ENCODE data around the gene IFI16. TPM values are rescaled to one million over a fixed set of nuclear protein-coding genes. Genes with fewer than 3 reads are reported as not detected.

The IFI16 gene
- total and polyA plus RNA-seq, 5 donors: 29.5 to 43.1 (median 34.1) TPM

- intact Hi-C loops (cut with DNase I): no loop called here
- no peak overlapping the region for H3K4me3 ChIP-seq (ENCODE audit: low read length)
- no peaks in the 10 kb centered on the region for H3K4me1 ChIP-seq (ENCODE audit: control insufficient read depth, insufficient read depth, low read length)
- DNase-seq: no peak
- H3K27me3 ChIP-seq (ENCODE audit: control insufficient read depth, insufficient read depth): no peaks in the 10 kb centered on the region
- WGBS: 29% methylated on average over 1 of the region's 1 CpG
- no peaks in the 10 kb centered on the region for H3K9me3 ChIP-seq (ENCODE audit: control insufficient read depth, low read length)
- no peak overlapping the region for H3K27ac ChIP-seq (ENCODE audit: low read length)
- no peak for ATAC-seq
Observed at GRCh38 chr1:159081626-159082025, 71.9 kb downstream of the IFI16 start.

GRCh38 chr1:159083013-159083412, 73.3 kb downstream of the IFI16 start:
- DNase-seq (no peak), ATAC-seq (no peak)
- Histone ChIP-seq H3K27me3 (ENCODE audit: control insufficient read depth, insufficient read depth) (no peaks in the 10 kb centered on the region), H3K9me3 (ENCODE audit: control insufficient read depth, low read length) (no peaks in the 10 kb centered on the region), H3K27ac (ENCODE audit: low read length) (no peak overlapping the region), H3K4me3 (ENCODE audit: low read length) (no peak overlapping the region), H3K4me1 (ENCODE audit: control insufficient read depth, insufficient read depth, low read length) (no peaks in the 10 kb centered on the region)
- 93% methylated on average over 1 of the region's 1 CpG for WGBS
- intact Hi-C loops (cut with DNase I): no loop called here

- intact Hi-C loops (cut with DNase I): no loop called here
- H3K4me3 ChIP-seq (ENCODE audit: low read length): no peak overlapping the region
- H3K27me3 ChIP-seq (ENCODE audit: control insufficient read depth, insufficient read depth): no peaks in the 10 kb centered on the region
- WGBS: 83% methylated on average over 3 of the region's 3 CpGs
- H3K4me1 ChIP-seq (ENCODE audit: control insufficient read depth, insufficient read depth, low read length): no peaks in the 10 kb centered on the region
- DNase-seq (no peak), ATAC-seq (no peak)
- no peak overlapping the region for H3K27ac ChIP-seq (ENCODE audit: low read length)
- no peaks in the 10 kb centered on the region for H3K9me3 ChIP-seq (ENCODE audit: control insufficient read depth, low read length)
Observed at GRCh38 chr1:159084152-159084551, 74.4 kb downstream of the IFI16 start.

- no peak for DNase-seq
- Histone ChIP-seq H3K27ac (ENCODE audit: low read length) (no peak overlapping the region), H3K9me3 (ENCODE audit: control insufficient read depth, low read length) (no peaks in the 10 kb centered on the region), H3K4me3 (ENCODE audit: low read length) (no peak overlapping the region), H3K27me3 (ENCODE audit: control insufficient read depth, insufficient read depth) (no peaks in the 10 kb centered on the region), H3K4me1 (ENCODE audit: control insufficient read depth, insufficient read depth, low read length) (no peaks in the 10 kb centered on the region)
- WGBS: 81% methylated on average over 3 of the region's 3 CpGs
- ATAC-seq: no peak
- intact Hi-C loops (cut with DNase I): no loop called here
Observed at GRCh38 chr1:159084867-159085266, 75.2 kb downstream of the IFI16 start.

- Histone ChIP-seq H3K4me3 (ENCODE audit: low read length) (no peak overlapping the region), H3K27me3 (ENCODE audit: control insufficient read depth, insufficient read depth) (no peaks in the 10 kb centered on the region), H3K27ac (ENCODE audit: low read length) (no peak overlapping the region), H3K4me1 (ENCODE audit: control insufficient read depth, insufficient read depth, low read length) (no peaks in the 10 kb centered on the region), H3K9me3 (ENCODE audit: control insufficient read depth, low read length) (no peaks in the 10 kb centered on the region)
- no peak for DNase-seq
- intact Hi-C loops (cut with DNase I): no loop called here
- ATAC-seq: no peak
- WGBS: 44% methylated on average over 2 of the region's 2 CpGs
Observed at GRCh38 chr1:159088050-159088449, 78.3 kb downstream of the IFI16 start.

- 77% methylated on average over 6 of the region's 6 CpGs for WGBS
Observed at GRCh38 chr1:159088546-159089183, 79.0 kb downstream of the IFI16 start.

GRCh38 chr1:159089184-159089791, 79.6 kb downstream of the IFI16 start:
- intact Hi-C loops (cut with DNase I): no loop called here
- no peak for DNase-seq
- Histone ChIP-seq H3K9me3 (ENCODE audit: control insufficient read depth, low read length) (no peaks in the 10 kb centered on the region), H3K27ac (ENCODE audit: low read length) (no peak overlapping the region), H3K27me3 (ENCODE audit: control insufficient read depth, insufficient read depth) (no peaks in the 10 kb centered on the region), H3K4me3 (ENCODE audit: low read length) (no peak overlapping the region), H3K4me1 (ENCODE audit: control insufficient read depth, insufficient read depth, low read length) (no peaks in the 10 kb centered on the region)
- WGBS: 88% methylated on average over 4 of the region's 4 CpGs
- no peak for ATAC-seq

More at GRCh38 chr1:159088546-159089183, 79.0 kb downstream of the IFI16 start:
- Histone ChIP-seq H3K27me3 (ENCODE audit: control insufficient read depth, insufficient read depth) (no peaks in the 10 kb centered on the region), H3K4me1 (ENCODE audit: control insufficient read depth, insufficient read depth, low read length) (no peaks in the 10 kb centered on the region), H3K4me3 (ENCODE audit: low read length) (no peak overlapping the region), H3K27ac (ENCODE audit: low read length) (no peak overlapping the region), H3K9me3 (ENCODE audit: control insufficient read depth, low read length) (no peaks in the 10 kb centered on the region)
- DNase-seq: no peak
- intact Hi-C loops (cut with DNase I): no loop called here
- no peak for ATAC-seq

GRCh38 chr1:159090286-159091179, 80.8 kb downstream of the IFI16 start:
- intact Hi-C loops (cut with DNase I): no loop called here
- DNase-seq: no peak
- no peak for ATAC-seq
- Histone ChIP-seq H3K9me3 (ENCODE audit: control insufficient read depth, low read length) (no peaks in the 10 kb centered on the region), H3K4me1 (ENCODE audit: control insufficient read depth, insufficient read depth, low read length) (no peaks in the 10 kb centered on the region), H3K27ac (ENCODE audit: low read length) (no peak overlapping the region), H3K4me3 (ENCODE audit: low read length) (no peak overlapping the region), H3K27me3 (ENCODE audit: control insufficient read depth, insufficient read depth) (no peaks in the 10 kb centered on the region)
- WGBS: 86% methylated on average over 4 of the region's 4 CpGs

GRCh38 chr1:159091180-159091560, 81.5 kb downstream of the IFI16 start:
- H3K4me3 ChIP-seq (ENCODE audit: low read length): no peak overlapping the region
- DNase-seq: no peak
- H3K27ac ChIP-seq (ENCODE audit: low read length): no peak overlapping the region
- no peak for ATAC-seq
- H3K27me3 ChIP-seq (ENCODE audit: control insufficient read depth, insufficient read depth): no peaks in the 10 kb centered on the region
- no peaks in the 10 kb centered on the region for H3K9me3 ChIP-seq (ENCODE audit: control insufficient read depth, low read length)
- 76% methylated on average over 2 of the region's 2 CpGs for WGBS
- intact Hi-C loops (cut with DNase I): no loop called here
- H3K4me1 ChIP-seq (ENCODE audit: control insufficient read depth, insufficient read depth, low read length): no peaks in the 10 kb centered on the region

GRCh38 chr1:159091607-159092031, 81.9 kb downstream of the IFI16 start:
- H3K4me3 ChIP-seq (ENCODE audit: low read length): no peak overlapping the region
- no peaks in the 10 kb centered on the region for H3K9me3 ChIP-seq (ENCODE audit: control insufficient read depth, low read length)
- 87% methylated on average over 1 of the region's 1 CpG for WGBS
- no peaks in the 10 kb centered on the region for H3K27me3 ChIP-seq (ENCODE audit: control insufficient read depth, insufficient read depth)
- H3K27ac ChIP-seq (ENCODE audit: low read length): no peak overlapping the region
- H3K4me1 ChIP-seq (ENCODE audit: control insufficient read depth, insufficient read depth, low read length): no peaks in the 10 kb centered on the region
- ATAC-seq: no peak
- no peak for DNase-seq
- intact Hi-C loops (cut with DNase I): no loop called here

- ATAC-seq: no peak
- WGBS: 51% methylated on average over 3 of the region's 3 CpGs
Observed at GRCh38 chr1:159092036-159092760, 82.5 kb downstream of the IFI16 start.

More at GRCh38 chr1:159092036-159092760, 82.5 kb downstream of the IFI16 start:
- no peaks in the 10 kb centered on the region for H3K9me3 ChIP-seq (ENCODE audit: control insufficient read depth, low read length)
- no peak overlapping the region for H3K4me3 ChIP-seq (ENCODE audit: low read length)
- no peak for DNase-seq
- no peaks in the 10 kb centered on the region for H3K27me3 ChIP-seq (ENCODE audit: control insufficient read depth, insufficient read depth)
- intact Hi-C loops (cut with DNase I): no loop called here
- no peak overlapping the region for H3K27ac ChIP-seq (ENCODE audit: low read length)
- H3K4me1 ChIP-seq (ENCODE audit: control insufficient read depth, insufficient read depth, low read length): no peaks in the 10 kb centered on the region

Data from right cardiac atrium (tissue), 5 donors.